H9 (cell line): ENCODE data around the gene UNC5B. TPM values are rescaled to one million over a fixed set of nuclear protein-coding genes. Genes with fewer than 3 reads are reported as not detected.

Experiments
- DNase-seq: peaks from one replicate; pipeline ENCODE4 v3.0.0-alpha.2; 2017
- H2AFZ ChIP-seq: one replicate; pipeline ENCODE4 v1.6.1; 2013; ENCODE audit warnings: mild to moderate bottlenecking, low read length, control low read depth, moderate library complexity
- H2AK5ac ChIP-seq: 2 replicates; pipeline ENCODE4 v1.6.1; 2013; ENCODE audit warnings: low read length, control low read depth, mixed read lengths; ENCODE audit not compliant: insufficient read length
- H2BK120ac ChIP-seq: one replicate; pipeline ENCODE4 v1.6.1; 2013; ENCODE audit warnings: low read depth, mild to moderate bottlenecking, low read length, control low read depth, inconsistent platforms; ENCODE audit not compliant: poor library complexity, severe bottlenecking
- H2BK12ac ChIP-seq: 2 replicates; pipeline ENCODE4 v1.6.1; 2013; ENCODE audit warnings: low read length, control low read depth, mixed read lengths, low read depth; ENCODE audit not compliant: insufficient read length
- H2BK15ac ChIP-seq: 2 replicates; pipeline ENCODE4 v1.6.1; 2013; ENCODE audit warnings: low read depth, low read length, control low read depth
- H2BK20ac ChIP-seq: one replicate; pipeline ENCODE4 v1.6.1; 2013; ENCODE audit warnings: low read depth, mild to moderate bottlenecking, low read length, control low read depth, inconsistent platforms; ENCODE audit not compliant: poor library complexity, severe bottlenecking
- H2BK5ac ChIP-seq: 2 replicates; pipeline ENCODE4 v1.6.1; 2013; ENCODE audit warnings: low read length, control low read depth, mixed read lengths; ENCODE audit not compliant: insufficient read length
- H3K14ac ChIP-seq: 2 replicates; pipeline ENCODE4 v1.6.1; 2013; ENCODE audit warnings: low read length, control low read depth; ENCODE audit not compliant: insufficient read depth
- H3K18ac ChIP-seq: 2 replicates; pipeline ENCODE4 v1.6.1; 2013; ENCODE audit warnings: low read depth, mild to moderate bottlenecking, mixed read lengths, low read length, control low read depth; ENCODE audit not compliant: insufficient read length
- H3K23ac ChIP-seq: 2 replicates; pipeline ENCODE4 v1.6.1; 2013; ENCODE audit warnings: low read length, control low read depth, mixed read lengths, low read depth; ENCODE audit not compliant: insufficient read length
- H3K23me2 ChIP-seq: 2 replicates; pipeline ENCODE4 v1.6.1; 2013; ENCODE audit warnings: low read depth, mild to moderate bottlenecking, mixed read lengths, low read length, control low read depth; ENCODE audit not compliant: insufficient read length, poor library complexity, severe bottlenecking
- H3K27ac ChIP-seq: 2 replicates; pipeline ENCODE4 v1.5.1; 2013; ENCODE audit warnings: low read length, control low read depth, mixed read lengths, low read depth; ENCODE audit not compliant: insufficient read length
- H3K27me3 ChIP-seq: 2 replicates; pipeline ENCODE4 v1.6.1; 2013; ENCODE audit warnings: low read length, control low read depth, inconsistent platforms; ENCODE audit not compliant: insufficient read depth
- H3K4ac ChIP-seq: 2 replicates; pipeline ENCODE4 v1.6.1; 2013; ENCODE audit warnings: low read depth, mild to moderate bottlenecking, control low read depth, inconsistent platforms, low read length, moderate library complexity
- H3K4me1 ChIP-seq: 2 replicates; pipeline ENCODE4 v1.6.1; 2013; ENCODE audit warnings: low read length, control low read depth, inconsistent platforms; ENCODE audit not compliant: insufficient read depth
- H3K4me2 ChIP-seq: 2 replicates; pipeline ENCODE4 v1.6.1; 2013; ENCODE audit warnings: low read length, control low read depth, mixed read lengths; ENCODE audit not compliant: insufficient read length, insufficient read depth
- H3K56ac ChIP-seq: 2 replicates; pipeline ENCODE4 v1.6.1; 2013; ENCODE audit warnings: low read depth, mild to moderate bottlenecking, mixed read lengths, low read length, control low read depth; ENCODE audit not compliant: insufficient read length
- H3K79me1 ChIP-seq: 2 replicates; pipeline ENCODE4 v1.6.1; 2013; ENCODE audit warnings: low read depth, mild to moderate bottlenecking, moderate library complexity, low read length, control low read depth, inconsistent platforms; ENCODE audit not compliant: insufficient read depth, poor library complexity, severe bottlenecking
- H3K79me2 ChIP-seq: 2 replicates; pipeline ENCODE4 v1.6.1; 2013; ENCODE audit warnings: low read length, control low read depth, inconsistent platforms; ENCODE audit not compliant: insufficient read depth
- H3K9ac ChIP-seq: 2 replicates; pipeline ENCODE4 v1.6.1; 2013; ENCODE audit warnings: low read length, control low read depth, mixed read lengths; ENCODE audit not compliant: insufficient read length; ENCODE audit errors: extremely low read depth
- H3K9me3 ChIP-seq: one replicate; pipeline ENCODE4 v1.6.1; 2013; ENCODE audit warnings: low read depth, low read length, inconsistent platforms; ENCODE audit not compliant: control insufficient read depth
- H3T11ph ChIP-seq: one replicate; pipeline ENCODE4 v1.6.1; 2013; ENCODE audit warnings: mild to moderate bottlenecking, low read length, control low read depth, inconsistent platforms
- H4K20me1 ChIP-seq: one replicate; pipeline ENCODE4 v1.6.1; 2013; ENCODE audit not compliant: control insufficient read depth, insufficient read length, insufficient read depth
- H4K5ac ChIP-seq: 2 replicates; pipeline ENCODE4 v1.6.1; 2013; ENCODE audit warnings: low read depth, mild to moderate bottlenecking, mixed read lengths, low read length, control low read depth; ENCODE audit not compliant: insufficient read length
- H4K8ac ChIP-seq: replicated peaks from 2 replicates; pipeline ENCODE4 v1.6.1; 2013; ENCODE audit warnings: low read length, control low read depth, mixed read lengths, low read depth; ENCODE audit not compliant: insufficient read length
- H4K91ac ChIP-seq: 2 replicates; pipeline ENCODE4 v1.6.1; 2013; ENCODE audit warnings: low read depth, mild to moderate bottlenecking, moderate library complexity, mixed read lengths, low read length, control low read depth; ENCODE audit not compliant: insufficient read length
- H3K27ac Mint-ChIP-seq, 3 experiments: 2 replicates in 2 of 3; 3 replicates in 1 of 3; pipeline ENCODE4 v1.8.0; 2020 to 2021; ENCODE audit warnings: mixed read lengths in 3 of 3, mild to moderate bottlenecking in 1 of 3, moderate library complexity in 1 of 3
- H3K27me3 Mint-ChIP-seq: 2 replicates; pipeline ENCODE4 v1.8.0; 2021; ENCODE audit warnings: low read depth, mild to moderate bottlenecking, moderate library complexity, mixed read lengths
- H3K36me3 Mint-ChIP-seq, 3 experiments: 2 replicates in 2 of 3; 3 replicates in 1 of 3; pipeline ENCODE4 v1.8.0; 2020 to 2021; ENCODE audit warnings: low read depth in 3 of 3, mixed read lengths in 3 of 3; ENCODE audit not compliant: insufficient read depth in 1 of 3
- H3K4me1 Mint-ChIP-seq, 2 experiments: 2 replicates each; pipeline ENCODE4 v1.8.0; 2020; ENCODE audit warnings: mixed read lengths in 2 of 2
- H3K4me3 Mint-ChIP-seq, 2 experiments: 2 replicates in 1 of 2; 3 replicates in 1 of 2; pipeline ENCODE4 v1.8.0; 2020 to 2021; ENCODE audit warnings: mild to moderate bottlenecking in 2 of 2, mixed read lengths in 2 of 2, moderate library complexity in 1 of 2
- H3K9me3 Mint-ChIP-seq, 2 experiments: 2 replicates in 1 of 2; 3 replicates in 1 of 2; pipeline ENCODE4 v1.8.0; 2020; ENCODE audit warnings: mild to moderate bottlenecking in 2 of 2, mixed read lengths in 2 of 2, moderate library complexity in 1 of 2
- WGBS: extraction: QIAGEN DNeasy Blood & Tissue Kit; methylation state at CpG from one replicate; pipeline ENCODE4 v1.1.7; 2013; ENCODE audit warnings: missing lambda C conversion rate, low lambda C conversion rate, mixed read lengths; ENCODE audit not compliant: insufficient read length; ENCODE audit errors: extremely low coverage; 5-methylcytosine and 5-hydroxymethylcytosine counted together
- total RNA-seq: library from RNA; stranded (reverse); gene quantifications from 2 replicates; pipeline ENCODE4 v1.2.1, GENCODE V29; 2021
- TF ChIP-seq, protein P1 (sequence below): fragments of 200-600 bp; sonication (generic); conservative IDR thresholded peaks from 3 replicates; pipeline ENCODE4 v1.8.0; 2021; ENCODE audit warnings: antibody characterized with exemption, mild to moderate bottlenecking

UNC5B gene
- total RNA-seq, 1 experiment from 2014 or later: 28.4 TPM

- Histone ChIP-seq H4K8ac (no peak overlapping the region), H3K4me1 (peaks cover 4% of the 10 kb centered on the region; the same call in 1 of the 2 replicates)
- TF ChIP-seq, protein P1, sequence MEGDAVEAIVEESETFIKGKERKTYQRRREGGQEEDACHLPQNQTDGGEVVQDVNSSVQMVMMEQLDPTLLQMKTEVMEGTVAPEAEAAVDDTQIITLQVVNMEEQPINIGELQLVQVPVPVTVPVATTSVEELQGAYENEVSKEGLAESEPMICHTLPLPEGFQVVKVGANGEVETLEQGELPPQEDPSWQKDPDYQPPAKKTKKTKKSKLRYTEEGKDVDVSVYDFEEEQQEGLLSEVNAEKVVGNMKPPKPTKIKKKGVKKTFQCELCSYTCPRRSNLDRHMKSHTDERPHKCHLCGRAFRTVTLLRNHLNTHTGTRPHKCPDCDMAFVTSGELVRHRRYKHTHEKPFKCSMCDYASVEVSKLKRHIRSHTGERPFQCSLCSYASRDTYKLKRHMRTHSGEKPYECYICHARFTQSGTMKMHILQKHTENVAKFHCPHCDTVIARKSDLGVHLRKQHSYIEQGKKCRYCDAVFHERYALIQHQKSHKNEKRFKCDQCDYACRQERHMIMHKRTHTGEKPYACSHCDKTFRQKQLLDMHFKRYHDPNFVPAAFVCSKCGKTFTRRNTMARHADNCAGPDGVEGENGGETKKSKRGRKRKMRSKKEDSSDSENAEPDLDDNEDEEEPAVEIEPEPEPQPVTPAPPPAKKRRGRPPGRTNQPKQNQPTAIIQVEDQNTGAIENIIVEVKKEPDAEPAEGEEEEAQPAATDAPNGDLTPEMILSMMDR: no peak
Measured at GRCh38 chr10:71239131-71239915, 27.0 kb downstream of the UNC5B start.

More at GRCh38 chr10:71239131-71239915, 27.0 kb downstream of the UNC5B start:
- Histone ChIP-seq H2BK5ac (no peak overlapping the region), H2AFZ (no peak overlapping the region), H2AK5ac (no peak overlapping the region), H3K4ac (no peak overlapping the region), H3K79me1 (no peaks in the 10 kb centered on the region), H3K56ac (no peak overlapping the region), H4K91ac (no peak overlapping the region), H3K23ac (no peak overlapping the region), H3K14ac (no peak overlapping the region), H3K4me2 (no peak overlapping the region), H4K5ac (no peak overlapping the region), H2BK12ac (no peak overlapping the region), H3K79me2 (no peaks in the 10 kb centered on the region), H2BK20ac (no peak overlapping the region), H3T11ph (no peak overlapping the region), H3K27me3 (no peaks in the 10 kb centered on the region), H3K27ac (no peak overlapping the region), H3K18ac (no peak overlapping the region), H3K23me2 (no peaks in the 10 kb centered on the region), H2BK120ac (no peak overlapping the region), H3K9me3 (no peaks in the 10 kb centered on the region), H4K20me1 (no peaks in the 10 kb centered on the region), H2BK15ac (no peak overlapping the region), H3K9ac (no peak overlapping the region)
- Mint-ChIP-seq H3K9me3 (no peaks in the 10 kb centered on the region), H3K4me1 (peaks cover 35 to 46% of the 10 kb centered on the region in 2 experiments), H3K36me3 (no peaks in the 10 kb centered on the region), H3K27me3 (peaks cover 3% of the 10 kb centered on the region), H3K4me3 (no peak overlapping the region), H3K27ac (peak overlapping the region in 2 of 3 experiments; percentile 40 to 68; a peak in 2 of 7 replicates)
- DNase-seq: no peak
- no CpG with 5 or more reads among the region's 13 CpGs for WGBS
